DLD1 (cell line): ENCODE results near the gene KHDC1.
"Not testable (repeated sequence)": the region's sequence is repeated elsewhere in the genome, so short reads cannot be mapped to it uniquely, and the experiment has no call there.

Source experiments
- in situ Hi-C: cut with HindIII; loops from 2 replicates; pipeline ENCODE4 v1.10.0; 2017; ENCODE audit warnings: low sequenced_read_pairs

KHDC1 gene, protein sequence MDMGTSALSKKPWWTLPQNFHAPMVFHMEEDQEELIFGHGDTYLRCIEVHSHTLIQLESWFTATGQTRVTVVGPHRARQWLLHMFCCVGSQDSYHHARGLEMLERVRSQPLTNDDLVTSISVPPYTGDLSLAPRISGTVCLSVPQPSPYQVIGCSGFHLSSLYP

DNA sequence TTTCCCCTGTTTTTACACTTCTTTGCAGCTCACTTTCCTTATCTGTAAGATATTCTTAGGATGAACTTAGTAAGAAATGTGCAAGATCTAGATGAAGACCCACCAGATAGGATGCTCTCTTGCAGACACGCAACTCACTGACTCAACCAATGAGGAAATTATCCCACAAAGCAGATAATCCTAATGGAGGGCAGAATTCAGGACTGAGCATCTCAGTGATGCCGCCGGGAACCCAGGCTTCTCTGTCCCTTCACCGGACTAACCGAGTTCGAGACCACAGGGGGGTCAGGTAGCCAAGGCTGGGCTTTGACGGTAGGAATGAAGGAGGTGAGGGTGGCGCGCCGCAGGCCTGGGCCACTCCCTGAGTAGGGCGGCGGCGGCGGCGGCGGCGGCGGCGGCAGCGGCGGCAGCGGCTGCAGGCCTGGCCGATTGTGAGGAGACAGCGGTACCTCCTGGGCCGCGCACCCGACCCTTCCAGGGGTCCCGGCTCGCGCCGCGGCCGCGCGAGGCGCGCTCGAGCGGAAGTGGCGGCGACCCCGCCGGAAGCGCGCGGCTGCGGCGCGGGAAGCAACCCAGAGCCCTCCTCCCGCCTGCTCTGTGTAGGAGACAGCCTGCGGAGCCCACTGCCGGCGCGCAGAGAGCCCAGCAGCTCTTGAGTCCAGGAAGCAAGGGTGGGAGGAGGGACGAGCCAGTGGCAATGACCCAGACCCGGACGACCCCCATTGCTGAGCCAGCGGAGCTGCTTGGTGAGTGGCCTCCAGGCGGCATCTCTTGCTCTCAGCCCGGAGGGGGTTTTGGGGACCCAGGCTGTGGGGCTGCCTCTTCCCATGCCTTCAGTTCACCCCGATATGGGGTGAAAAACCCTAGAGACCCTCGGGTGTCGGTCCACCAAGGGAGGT is at the start of gene KHDC1:
Gene KHDC1 (minus strand): TSS at position 526 of the 899 bp plus-strand sequence. CDS start 20,679 bp downstream, outside the sequence.
- in situ Hi-C loops = no loop called here

DNA sequence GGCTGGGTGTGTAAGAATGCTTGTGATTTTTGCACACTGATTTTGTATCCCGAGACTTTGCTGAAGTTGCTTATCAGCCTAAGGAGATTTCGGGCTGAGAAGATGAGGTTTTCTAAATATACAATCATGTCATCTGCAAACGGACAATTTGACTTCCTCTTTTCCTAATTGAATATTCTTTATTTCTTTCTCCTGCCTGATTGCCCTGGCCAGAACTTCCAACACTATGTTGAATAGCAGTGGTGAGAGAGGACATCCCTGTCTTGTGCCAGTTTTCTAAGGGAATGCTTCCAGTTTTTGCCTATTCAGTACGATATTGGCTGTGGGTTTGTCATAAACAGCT is 47.5 kb upstream of the KHDC1 start:
- in situ Hi-C loops = not testable (repeated sequence)

DNA sequence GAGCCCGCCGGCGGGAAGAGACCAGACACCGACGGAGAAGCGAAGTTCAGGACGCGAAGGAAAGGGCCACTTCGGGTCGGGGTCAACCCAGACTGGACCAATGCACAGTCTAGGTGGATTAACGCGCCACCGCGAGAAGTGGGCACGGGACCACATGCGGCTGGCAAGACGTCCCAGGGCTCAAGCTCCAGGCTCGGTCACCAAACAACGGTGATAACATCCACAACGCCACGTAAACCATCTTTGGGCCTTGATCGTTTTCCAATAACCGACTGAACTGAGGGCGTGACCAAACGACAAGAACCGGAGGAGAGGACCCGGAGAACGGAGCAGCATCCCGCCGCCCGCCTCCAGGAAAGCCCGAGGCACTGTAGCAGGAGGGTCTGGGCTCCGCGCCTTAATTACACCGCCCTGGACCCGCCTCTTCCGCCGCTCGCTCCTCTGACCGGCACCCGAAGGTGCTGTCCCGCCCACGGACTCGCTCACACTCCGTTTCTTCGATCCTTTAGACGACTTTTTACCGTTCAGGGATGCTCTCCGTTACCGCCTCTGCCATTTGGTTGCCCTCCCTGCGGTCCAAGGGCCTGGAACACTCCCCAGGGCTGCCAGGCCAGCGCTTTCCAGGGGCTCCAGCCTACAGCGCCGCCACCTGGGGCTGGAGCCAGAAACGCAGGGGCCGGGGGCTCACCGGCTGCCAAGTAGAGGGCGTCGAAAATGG is 46.9 kb upstream of the KHDC1 start:
- in situ Hi-C loops = no loop called here

DNA sequence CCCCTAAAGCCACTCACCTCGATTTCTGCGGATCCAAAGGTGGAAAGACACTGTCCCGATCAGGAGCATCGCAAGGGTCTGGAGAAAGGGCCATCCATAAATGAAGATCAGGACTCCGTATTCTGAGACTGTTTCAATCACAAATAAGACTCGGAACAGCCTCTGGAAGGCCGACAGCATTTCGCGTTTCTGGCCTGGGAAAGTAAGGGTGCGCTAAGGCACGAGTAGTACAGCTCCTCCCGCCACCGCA is 46.5 kb upstream of the KHDC1 start:
- in situ Hi-C loops = no loop called here

DNA sequence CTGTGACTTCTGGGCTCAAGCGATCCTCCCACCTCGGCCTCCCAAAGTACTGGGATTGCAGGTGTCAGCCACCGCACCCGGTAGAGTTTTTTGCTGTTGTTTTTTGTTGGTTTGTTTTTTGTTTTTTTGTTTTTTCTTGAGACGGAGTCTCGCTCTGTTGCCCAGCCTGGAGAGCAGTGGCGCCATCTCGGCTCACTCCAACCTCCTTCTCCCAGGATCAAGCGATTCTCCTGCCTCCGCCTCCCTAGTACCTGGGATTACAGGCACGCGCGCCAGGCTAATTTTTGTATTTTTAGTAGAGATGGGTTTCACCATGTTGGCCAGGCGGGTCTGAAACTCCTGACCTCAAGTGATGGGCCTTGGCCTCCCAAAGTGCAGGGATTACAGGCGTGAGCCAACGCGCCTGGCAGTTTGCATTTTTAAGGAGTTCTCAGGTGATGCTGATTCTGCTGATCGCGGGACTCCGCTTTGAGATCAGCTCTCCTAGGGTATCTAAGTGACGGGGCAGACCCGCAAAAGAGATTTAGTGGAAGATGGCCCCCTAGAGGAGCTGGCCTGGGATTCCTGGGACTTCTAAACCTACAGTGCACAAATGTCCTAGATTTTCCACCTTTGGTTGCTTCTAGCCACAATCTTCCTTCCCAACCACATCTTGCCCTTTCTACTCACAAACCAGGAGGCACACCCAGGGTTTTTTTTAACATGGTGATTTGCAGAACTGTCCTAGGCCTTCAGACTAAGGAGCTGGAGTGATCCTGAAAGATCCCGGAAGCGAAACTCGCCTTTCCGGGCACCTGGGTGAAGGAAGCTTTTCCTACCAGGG is 45.9 kb upstream of the KHDC1 start:
- in situ Hi-C loops = no loop called here

DNA sequence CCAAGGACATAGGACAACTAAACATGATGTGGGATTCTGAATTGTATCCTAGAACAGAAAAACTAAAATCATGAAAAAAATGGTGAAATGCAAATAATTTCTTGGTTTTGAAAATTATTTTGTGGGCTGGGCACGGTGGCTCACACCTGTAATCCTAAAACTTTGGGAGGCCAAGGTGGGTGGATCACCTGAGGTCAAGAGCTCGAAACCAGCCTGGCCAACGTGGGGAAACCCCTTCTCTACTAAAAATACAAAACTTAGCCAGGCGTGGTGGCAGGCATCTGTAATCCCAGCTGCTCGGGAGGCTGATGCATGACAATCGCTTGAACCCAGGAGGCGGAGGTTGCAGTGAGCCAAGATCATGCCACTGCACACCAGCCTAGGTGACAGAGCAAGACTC is 40.8 kb upstream of the KHDC1 start:
- in situ Hi-C loops = not testable (repeated sequence)

DNA sequence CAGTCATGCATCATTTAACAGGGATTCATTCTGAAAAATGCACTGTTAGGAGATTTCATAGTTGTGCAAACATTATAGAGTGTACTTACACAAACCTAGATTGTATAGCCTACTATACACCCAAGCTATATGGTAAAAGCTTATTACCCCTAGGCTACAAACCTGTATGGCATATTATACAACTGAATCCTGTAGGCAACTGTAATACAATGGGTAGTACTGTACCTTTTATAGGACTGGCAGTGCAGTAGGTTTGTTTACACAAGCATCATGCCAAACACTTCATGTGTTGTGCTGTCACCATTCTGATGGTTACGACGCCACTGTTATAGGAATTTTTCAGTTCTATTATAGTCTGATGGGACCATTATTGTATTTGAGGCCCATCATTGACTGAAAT is 39.3 kb upstream of the KHDC1 start:
- in situ Hi-C loops = no loop called here

DNA sequence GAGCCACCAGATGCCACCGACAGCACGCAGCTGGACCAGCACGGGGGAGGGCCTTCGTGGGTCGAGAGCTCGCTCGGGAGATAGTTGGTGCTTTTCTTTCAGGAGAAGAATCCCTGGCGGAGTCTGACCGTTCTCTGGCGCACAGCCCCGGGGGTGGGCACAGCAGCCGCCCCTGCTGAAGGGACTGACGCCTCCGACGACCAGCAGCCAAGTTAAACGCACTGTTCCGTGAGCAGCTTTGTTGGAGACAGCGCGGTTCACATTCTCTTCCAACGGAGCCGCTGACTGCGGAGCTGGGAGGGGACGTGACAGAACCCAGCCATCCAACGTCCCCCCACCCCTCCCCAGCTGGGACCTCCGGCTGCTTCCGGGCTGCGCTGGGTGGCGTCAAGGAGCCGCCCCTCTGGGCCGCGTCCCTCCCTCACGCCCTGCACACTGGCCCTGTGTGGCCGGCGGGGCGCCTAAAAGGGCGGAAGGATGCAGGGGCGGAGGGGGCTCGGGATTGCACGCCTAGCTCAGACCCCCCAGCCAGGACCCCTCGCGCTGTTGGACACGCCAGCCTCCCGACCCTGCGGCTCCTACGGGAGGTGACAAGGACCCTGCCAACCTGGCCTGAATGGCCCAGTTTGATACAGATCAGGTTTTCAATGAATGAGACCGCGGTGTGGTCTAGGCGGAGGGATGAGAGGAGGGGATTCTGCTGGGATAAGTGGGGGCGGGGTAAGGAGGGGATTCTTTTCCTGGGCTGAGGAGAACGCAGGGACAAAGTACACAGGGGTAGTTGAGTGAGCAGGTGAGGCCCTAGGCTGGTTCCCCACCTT is 36.4 kb upstream of the KHDC1 start:
- in situ Hi-C loops = no loop called here

DNA sequence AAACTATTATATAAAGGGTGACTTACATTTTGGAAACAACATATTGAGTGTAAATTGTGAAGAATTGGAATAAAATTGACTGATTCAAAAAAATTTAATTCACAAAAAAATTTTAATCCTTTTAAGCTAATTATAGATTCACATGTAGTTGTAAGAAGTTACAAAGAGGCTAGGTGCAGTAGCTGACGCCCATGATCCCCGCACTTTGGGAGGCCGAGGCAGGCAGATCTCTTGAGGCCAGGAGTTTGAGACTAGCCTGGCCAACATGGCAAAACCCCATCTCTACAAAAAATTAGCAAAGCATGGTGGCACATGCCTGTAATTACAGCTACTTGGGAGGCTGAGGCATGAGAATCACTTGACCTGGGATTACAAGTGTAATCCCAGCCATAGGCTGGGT is 30.3 kb upstream of the KHDC1 start:
- in situ Hi-C loops = no loop called here

DNA sequence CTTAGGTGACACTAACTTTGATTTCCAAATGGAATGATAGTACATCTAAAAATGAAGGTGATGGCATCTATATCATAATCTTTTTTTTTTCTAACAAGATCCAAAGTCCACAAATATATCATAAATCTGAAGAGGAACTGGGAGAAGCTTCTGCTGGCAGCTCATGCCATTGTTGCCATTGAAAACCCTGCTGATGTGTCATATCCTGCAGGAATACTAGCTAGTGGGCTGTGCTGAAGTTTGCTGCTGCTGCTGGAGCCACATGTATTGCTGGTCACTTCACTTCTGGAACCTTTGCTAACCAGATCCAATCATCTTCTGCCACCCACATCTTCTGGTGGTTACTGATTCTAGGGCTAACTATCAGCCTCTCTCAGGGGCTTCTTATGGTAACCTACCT is 27.4 kb upstream of the KHDC1 start:
- in situ Hi-C loops = no loop called here

DNA sequence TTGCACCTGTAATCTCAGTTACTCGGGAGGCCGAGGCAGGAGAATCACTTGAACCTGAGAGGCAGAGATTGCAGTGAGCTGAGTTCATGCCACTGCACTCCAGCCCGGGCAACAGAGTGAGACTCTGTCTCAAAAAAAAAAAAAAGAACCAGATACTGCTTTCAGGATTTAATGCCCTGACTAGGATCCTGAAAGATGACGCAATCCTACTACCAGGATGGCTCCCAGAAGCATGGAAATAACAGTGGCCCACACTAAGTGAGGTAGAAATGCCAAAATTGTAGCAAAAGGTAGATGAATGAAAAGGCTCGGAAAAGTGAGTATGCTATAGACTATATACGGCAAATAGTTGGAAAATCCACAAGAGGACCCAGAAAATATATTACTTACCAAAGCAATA is 23.8 kb upstream of the KHDC1 start:
- in situ Hi-C loops = no loop called here

DNA sequence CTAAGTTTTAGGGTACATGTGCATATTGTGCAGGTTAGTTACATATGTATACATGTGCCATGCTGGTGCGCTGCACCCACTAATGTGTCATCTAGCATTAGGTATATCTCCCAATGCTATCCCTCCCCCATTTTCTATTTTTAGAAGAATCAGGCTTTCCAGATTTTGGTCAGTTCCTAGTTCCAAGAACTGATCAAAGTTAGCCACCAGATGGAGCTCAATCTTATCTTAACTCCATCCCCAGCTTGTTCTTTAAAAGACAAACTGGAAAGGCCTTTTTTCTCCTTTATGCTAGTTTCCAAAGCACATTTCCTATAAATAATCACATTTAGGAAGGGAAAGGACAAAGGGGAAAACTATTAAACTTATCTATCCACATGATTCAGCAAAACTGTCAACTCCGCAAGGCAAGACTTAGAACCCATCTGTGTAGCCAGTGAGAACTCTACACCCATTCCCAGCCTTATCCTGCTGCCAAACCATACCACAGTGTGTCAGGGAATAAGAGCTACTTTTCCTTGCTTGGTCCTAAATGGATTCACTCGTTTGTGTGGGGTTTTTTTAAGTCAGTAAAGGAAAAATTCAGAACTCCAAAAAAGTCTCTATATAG is 22.8 kb upstream of the KHDC1 start:
- in situ Hi-C loops = no loop called here

DNA sequence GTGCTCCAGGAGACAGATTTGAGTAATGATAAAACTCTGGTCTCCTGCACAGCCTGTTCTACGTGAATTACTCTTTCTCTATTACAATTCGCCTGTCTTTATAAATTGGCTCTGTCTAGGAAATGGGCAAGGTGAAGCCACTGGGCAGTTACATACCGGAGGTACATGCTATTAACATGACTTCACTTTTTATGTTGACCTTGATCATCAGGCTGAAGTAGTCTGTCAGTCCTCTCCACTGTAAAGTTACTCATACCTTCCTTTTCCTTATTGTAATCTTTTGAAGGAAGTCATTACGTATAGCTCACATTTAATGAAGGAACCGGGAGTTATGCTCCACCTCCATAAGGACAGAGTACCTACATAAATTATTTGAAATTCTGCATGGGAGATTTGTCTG is 19.9 kb upstream of the KHDC1 start:
- in situ Hi-C loops = no loop called here

DNA sequence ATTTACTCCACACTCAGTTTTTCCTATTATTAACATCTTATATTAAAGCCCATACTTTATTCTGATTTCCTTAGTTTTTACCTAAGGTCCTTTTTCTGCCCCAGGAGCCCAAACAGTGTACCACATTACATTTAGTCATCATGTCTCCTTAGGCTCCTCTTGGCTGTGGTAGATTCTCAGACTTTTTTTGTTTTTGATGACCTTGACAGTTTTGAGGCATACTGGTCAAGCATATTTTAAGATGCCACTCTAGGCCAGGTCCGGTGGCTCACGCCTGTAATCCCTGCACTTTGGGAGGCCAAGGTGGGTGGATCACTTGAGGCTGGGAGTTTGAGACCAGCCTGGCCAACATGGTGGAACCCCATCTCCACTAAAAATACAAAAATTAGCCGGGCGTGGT is 18.7 kb upstream of the KHDC1 start:
- in situ Hi-C loops = not testable (repeated sequence)

DNA sequence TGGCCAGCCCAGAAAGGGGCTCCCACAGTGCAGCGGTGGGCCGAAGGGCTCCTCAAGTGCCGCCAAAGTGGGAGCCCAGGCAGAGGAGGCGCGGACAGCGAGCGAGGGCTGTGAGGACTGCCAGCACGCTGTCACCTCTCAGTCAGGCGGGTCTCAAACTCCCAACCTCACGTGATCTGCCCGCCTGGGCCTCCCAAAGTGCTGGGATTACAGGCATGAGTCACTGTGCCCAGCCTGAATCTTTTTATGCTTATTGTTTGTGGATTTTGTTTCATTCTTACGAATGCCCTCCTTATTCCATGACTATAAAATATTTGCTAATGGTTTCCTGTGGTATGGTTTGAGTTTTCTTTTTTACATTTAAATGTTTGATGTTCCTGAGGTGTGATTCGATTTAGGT is 6.3 kb upstream of the KHDC1 start:
- in situ Hi-C loops = not testable (repeated sequence)

DNA sequence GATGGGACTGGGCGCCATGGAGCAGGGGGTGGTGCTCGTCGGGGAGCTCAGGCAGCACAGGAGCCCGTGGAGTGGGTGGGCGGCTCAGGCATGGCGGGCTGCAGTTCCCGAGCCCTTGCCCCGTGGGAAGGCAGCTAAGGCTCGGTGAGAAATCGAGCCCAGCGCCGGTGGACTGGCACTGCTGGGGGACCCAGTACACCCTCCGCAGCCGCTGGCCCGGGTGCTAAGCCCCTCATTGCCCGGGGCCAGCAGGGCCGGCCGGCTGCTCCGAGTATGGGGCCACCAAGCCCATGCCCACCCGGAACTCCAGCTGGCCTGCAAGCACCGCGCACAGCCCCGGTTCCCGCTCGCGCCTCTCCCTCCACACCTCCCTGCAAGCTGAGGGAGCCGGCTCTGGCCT is 5.9 kb upstream of the KHDC1 start:
- in situ Hi-C loops = not testable (repeated sequence)

DNA sequence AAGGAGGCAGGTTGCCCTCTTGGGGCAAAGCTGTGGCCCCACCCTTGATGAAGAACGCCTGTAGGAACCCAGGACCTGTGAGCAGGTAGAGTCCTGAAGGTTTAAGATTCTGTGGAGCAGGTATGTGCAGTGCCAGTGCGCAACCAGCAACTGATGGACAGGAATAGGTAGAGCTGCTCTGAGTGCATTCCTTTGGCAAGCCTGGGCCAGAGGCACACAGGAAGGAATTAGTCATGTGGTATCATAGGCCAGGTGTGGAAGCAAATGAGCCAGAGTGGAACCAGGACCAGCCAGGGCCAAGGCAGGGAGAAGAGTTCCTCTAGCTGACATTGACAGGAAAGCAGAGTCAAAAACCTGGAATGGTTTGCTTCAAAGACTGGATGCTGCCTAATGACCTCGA is 1.4 kb upstream of the KHDC1 start:
- in situ Hi-C loops = no loop called here

DNA sequence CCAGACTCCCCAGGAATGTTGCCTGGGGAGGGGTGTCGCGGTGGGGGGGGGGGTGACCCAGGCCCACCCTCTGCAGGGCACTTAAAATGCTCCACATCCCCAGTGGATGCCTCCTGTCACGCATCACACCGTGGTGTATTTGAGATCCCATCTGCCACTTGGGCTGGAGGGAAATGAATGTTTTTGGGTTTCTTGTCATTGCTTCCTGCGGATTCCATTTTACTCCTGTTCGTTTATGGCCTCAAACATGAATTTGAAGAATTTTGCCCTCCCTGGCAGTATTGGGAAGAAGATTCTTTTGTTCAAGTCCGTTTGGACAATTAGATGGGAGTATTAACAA is 544 bp upstream of the KHDC1 start:
- in situ Hi-C loops = no loop called here

DNA sequence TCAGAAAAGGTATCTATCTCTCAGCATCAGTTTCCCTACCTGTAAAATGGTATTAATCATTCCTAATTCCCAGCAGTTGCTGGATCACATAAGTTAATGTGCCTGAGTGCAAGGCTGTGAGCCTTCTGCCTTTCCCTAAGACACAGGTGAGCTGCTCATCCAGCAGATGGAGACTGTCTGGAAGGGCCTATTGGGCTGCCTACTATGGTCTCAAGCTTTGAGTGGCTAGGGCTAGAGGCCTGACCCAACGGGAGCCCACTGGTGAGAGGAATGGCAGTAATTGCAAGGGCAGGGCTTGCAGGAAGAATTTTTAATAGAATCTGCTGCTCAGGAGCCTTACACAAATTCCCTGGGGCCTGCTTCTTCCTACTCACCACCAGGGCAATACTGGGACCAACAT is 4.3 kb downstream of the KHDC1 start:
- in situ Hi-C loops = no loop called here

DNA sequence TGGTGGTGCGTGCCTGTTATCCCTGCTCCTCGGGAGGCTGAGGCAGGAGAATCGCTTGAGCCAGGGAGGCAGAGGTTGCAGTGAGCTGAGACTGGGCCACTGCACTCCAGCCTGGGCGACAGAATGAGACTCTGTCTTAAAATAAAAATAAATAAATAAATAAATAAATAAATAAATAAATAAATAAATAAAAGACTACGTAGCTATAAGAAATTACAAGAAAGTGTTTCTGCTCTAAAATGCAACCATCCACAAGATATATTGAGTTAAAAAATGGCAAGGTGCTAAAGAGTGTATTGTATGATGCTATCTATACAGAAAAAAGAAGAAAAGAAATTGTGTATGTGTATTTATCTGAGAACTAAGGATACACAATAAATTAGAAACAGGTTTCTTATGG is 8.7 kb downstream of the KHDC1 start:
- in situ Hi-C loops = not testable (repeated sequence)
